Inflammatory macrophage treated with lipopolysaccharide for 1 hour (primary cell): Measurements from ENCODE around the gene ASIC4.
A peak's percentile ranks its signal among the peaks of the same experiment; 100 is the strongest.

Experiments
- DNase-seq, 2 donors: peaks; one replicate each; pipeline ENCODE4 v3.0.0-alpha.2; 2020 to 2022

The ASIC4 gene

GRCh38 chr2:219516888-219517287 lies 2.6 kb downstream of the ASIC4 start:
- DNase-seq: no peak

- no peak for DNase-seq
These were observed 3.9 kb downstream of the ASIC4 start for GRCh38 chr2:219517954-219518778.

- no peak for DNase-seq
These were observed 5.2 kb downstream of the ASIC4 start for GRCh38 chr2:219519526-219519916.

GRCh38 chr2:219520079-219520478 lies 5.8 kb downstream of the ASIC4 start:
- no peak for DNase-seq

- peak in 1 of 2 donors; percentile 20 for DNase-seq
These were observed 7.0 kb downstream of the ASIC4 start for GRCh38 chr2:219521066-219521880.

GRCh38 chr2:219522111-219523030 lies 8.1 kb downstream of the ASIC4 start:
- DNase-seq: no peak

- DNase-seq: no peak
These were observed 8.9 kb downstream of the ASIC4 start for GRCh38 chr2:219523031-219523671.

- no peak for DNase-seq
These were observed 10.5 kb downstream of the ASIC4 start for GRCh38 chr2:219524817-219525216.

GRCh38 chr2:219525533-219526232 lies 11.4 kb downstream of the ASIC4 start:
- no peak for DNase-seq

GRCh38 chr2:219526320-219527075 lies 12.2 kb downstream of the ASIC4 start:
- no peak for DNase-seq

GRCh38 chr2:219527076-219527394 lies 12.8 kb downstream of the ASIC4 start:
- DNase-seq: no peak

GRCh38 chr2:219527472-219527871 lies 13.2 kb downstream of the ASIC4 start:
- DNase-seq: no peak

GRCh38 chr2:219530048-219530963 lies 16.0 kb downstream of the ASIC4 start:
- DNase-seq: peak; percentile 75 to 94

GRCh38 chr2:219531639-219532377 lies 17.5 kb downstream of the ASIC4 start:
- no peak for DNase-seq

- DNase-seq: no peak
These were observed 18.0 kb downstream of the ASIC4 start for GRCh38 chr2:219532378-219532649.

- DNase-seq: no peak
These were observed 19.8 kb downstream of the ASIC4 start for GRCh38 chr2:219533930-219534661.

GRCh38 chr2:219536425-219536824 lies 22.1 kb downstream of the ASIC4 start:
- no peak for DNase-seq

- DNase-seq: no peak
These were observed 22.7 kb downstream of the ASIC4 start for GRCh38 chr2:219536967-219537366.
